LNCAP (cell line): Measurements from ENCODE around the gene MEGF6.

Experiments
- CTCF ChIP-seq: fragments of 450-650 bp; IDR thresholded peaks from 2 replicates; pipeline ENCODE4 v1.5.1; 2017; ENCODE audit warnings: mild to moderate bottlenecking

The MEGF6 gene

GRCh38 chr1:3511306-3511705 is 100.0 kb downstream of the MEGF6 start:
- TF ChIP-seq CTCF = no peak

GRCh38 chr1:3510956-3511250 is 100.4 kb downstream of the MEGF6 start:
- TF ChIP-seq CTCF = no peak

GRCh38 chr1:3510136-3510955 is 101.0 kb downstream of the MEGF6 start:
- TF ChIP-seq CTCF = no peak

- TF ChIP-seq CTCF = no peak
Measured at GRCh38 chr1:3509721-3510120, 101.6 kb downstream of the MEGF6 start.

GRCh38 chr1:3508757-3509415 is 102.4 kb downstream of the MEGF6 start:
- TF ChIP-seq CTCF = no peak

- no peak for TF ChIP-seq CTCF
Measured at GRCh38 chr1:3507636-3508275, 103.6 kb downstream of the MEGF6 start.

GRCh38 chr1:3506943-3507342 is 104.4 kb downstream of the MEGF6 start:
- no peak for TF ChIP-seq CTCF
